ENCODE data around the gene TSEN34. TPM values are rescaled to one million over a fixed set of nuclear protein-coding genes. Genes with fewer than 3 reads are reported as not detected.

TSEN34 gene
- total RNA-seq, 3 donors from 2014 or later (not counting 1 experiment from before 2014, with no cell fraction given) = 11.5 to 16.7 (median 13.5) TPM

- H3K36me3 ChIP-seq (ENCODE audit: control insufficient read depth, insufficient read depth, low read length) = peaks cover 3% of the 10 kb centered on the region
- no peaks in the 10 kb centered on the region for H3K9me3 ChIP-seq (ENCODE audit: control insufficient read depth, insufficient read depth, low read length)
- ATAC-seq (no peak), DNase-seq (no peak)
- Mint-ChIP-seq H3K4me3 (peak overlapping the region; percentile 99), H3K36me3 (no peaks in the 10 kb centered on the region), H3K9me3 (no peaks in the 10 kb centered on the region), H3K4me1 (peaks cover 21 to 25% of the 10 kb centered on the region in 2 donors), H3K27me3 (ENCODE audit: low read depth in 2 of 2) (no peaks in the 10 kb centered on the region), H3K27ac (peak overlapping the region; percentile 97 to 99)
- peaks cover 17% of the 10 kb centered on the region for H3K4me1 ChIP-seq (ENCODE audit: control insufficient read depth, insufficient read depth, low read length)
- intact Hi-C loops (cut with micrococcal nuclease) = no loop called here
- no peaks in the 10 kb centered on the region for H3K27me3 ChIP-seq (ENCODE audit: control insufficient read depth, insufficient read depth, low read length)
- no peak overlapping the region for H3K27ac ChIP-seq (ENCODE audit: low read length)
- no peak overlapping the region for H3K4me3 ChIP-seq (ENCODE audit: low read length)
- WGBS (ENCODE audit: insufficient coverage) = 94% methylated on average over 11 of the region's 11 CpGs
- TF ChIP-seq, protein P1, sequence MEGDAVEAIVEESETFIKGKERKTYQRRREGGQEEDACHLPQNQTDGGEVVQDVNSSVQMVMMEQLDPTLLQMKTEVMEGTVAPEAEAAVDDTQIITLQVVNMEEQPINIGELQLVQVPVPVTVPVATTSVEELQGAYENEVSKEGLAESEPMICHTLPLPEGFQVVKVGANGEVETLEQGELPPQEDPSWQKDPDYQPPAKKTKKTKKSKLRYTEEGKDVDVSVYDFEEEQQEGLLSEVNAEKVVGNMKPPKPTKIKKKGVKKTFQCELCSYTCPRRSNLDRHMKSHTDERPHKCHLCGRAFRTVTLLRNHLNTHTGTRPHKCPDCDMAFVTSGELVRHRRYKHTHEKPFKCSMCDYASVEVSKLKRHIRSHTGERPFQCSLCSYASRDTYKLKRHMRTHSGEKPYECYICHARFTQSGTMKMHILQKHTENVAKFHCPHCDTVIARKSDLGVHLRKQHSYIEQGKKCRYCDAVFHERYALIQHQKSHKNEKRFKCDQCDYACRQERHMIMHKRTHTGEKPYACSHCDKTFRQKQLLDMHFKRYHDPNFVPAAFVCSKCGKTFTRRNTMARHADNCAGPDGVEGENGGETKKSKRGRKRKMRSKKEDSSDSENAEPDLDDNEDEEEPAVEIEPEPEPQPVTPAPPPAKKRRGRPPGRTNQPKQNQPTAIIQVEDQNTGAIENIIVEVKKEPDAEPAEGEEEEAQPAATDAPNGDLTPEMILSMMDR (IDR thresholded peaks at IDR 0.05) = no peak
Measured at GRCh38 chr19:54186934-54187381, 4.2 kb upstream of the TSEN34 start.

DNA sequence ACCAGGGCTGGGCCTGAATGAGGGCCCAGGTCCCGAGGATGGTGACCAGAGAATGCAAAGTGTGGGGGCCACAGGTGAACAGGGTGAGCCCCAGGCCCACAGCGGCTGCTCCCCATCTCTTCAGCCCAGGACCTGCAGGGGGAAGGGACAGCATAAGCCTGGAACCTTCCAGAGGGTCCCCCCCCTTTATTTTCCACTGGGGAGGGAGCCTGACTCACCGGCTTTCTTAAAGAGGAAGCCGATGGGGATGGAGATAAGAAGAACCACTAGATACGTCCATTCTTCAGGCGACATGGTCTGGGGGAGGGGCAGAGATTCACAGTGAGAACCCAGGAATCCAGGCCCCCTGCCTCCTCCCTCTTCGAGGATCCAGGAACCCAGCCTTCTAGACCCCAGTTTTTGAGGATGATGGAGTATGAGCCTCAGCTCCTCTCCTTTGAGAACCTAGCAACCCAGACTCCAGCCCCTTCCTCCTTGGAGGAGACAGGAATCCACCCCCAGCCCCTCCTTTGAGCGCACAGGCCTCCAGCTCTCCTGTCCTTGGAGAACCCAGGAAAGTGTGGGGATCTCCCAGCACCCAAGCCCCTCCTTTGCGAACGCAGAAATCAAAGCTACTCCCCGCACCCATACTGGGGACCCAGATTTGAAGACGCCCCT is 2.8 kb upstream of the TSEN34 start:
- intact Hi-C loops (cut with micrococcal nuclease) = no loop called here
- Mint-ChIP-seq H3K9me3 (no peaks in the 10 kb centered on the region), H3K4me1 (peaks cover 26 to 36% of the 10 kb centered on the region in 2 donors), H3K27ac (peak overlapping the region; percentile 97 to 99), H3K36me3 (no peaks in the 10 kb centered on the region), H3K4me3 (peak overlapping the region; percentile 99), H3K27me3 (ENCODE audit: low read depth in 2 of 2) (no peaks in the 10 kb centered on the region)
- ATAC-seq (no peak), DNase-seq (peak; percentile 32 to 66)
- Histone ChIP-seq H3K4me3 (ENCODE audit: low read length) (peak overlapping the region; percentile 92), H3K9me3 (ENCODE audit: control insufficient read depth, insufficient read depth, low read length) (no peaks in the 10 kb centered on the region), H3K27me3 (ENCODE audit: control insufficient read depth, insufficient read depth, low read length) (no peaks in the 10 kb centered on the region), H3K27ac (ENCODE audit: low read length) (peak overlapping the region; percentile 71), H3K36me3 (ENCODE audit: control insufficient read depth, insufficient read depth, low read length) (peaks cover 8% of the 10 kb centered on the region), H3K4me1 (ENCODE audit: control insufficient read depth, insufficient read depth, low read length) (peaks cover 23% of the 10 kb centered on the region)
- WGBS (ENCODE audit: insufficient coverage) = 11% methylated on average over 10 of the region's 12 CpGs
- TF ChIP-seq, protein P1 (IDR thresholded peaks at IDR 0.05) = no peak

- intact Hi-C loops (cut with micrococcal nuclease) = no loop called here
- DNase-seq = no peak
- Histone ChIP-seq H3K4me1 (ENCODE audit: control insufficient read depth, insufficient read depth, low read length) (peaks cover 23% of the 10 kb centered on the region), H3K27ac (ENCODE audit: low read length) (peak within 1 kb of the TSS; percentile 98), H3K4me3 (ENCODE audit: low read length) (peak within 1 kb of the TSS; percentile 92), H3K27me3 (ENCODE audit: control insufficient read depth, insufficient read depth, low read length) (no peaks in the 10 kb centered on the region), H3K9me3 (ENCODE audit: control insufficient read depth, insufficient read depth, low read length) (no peaks in the 10 kb centered on the region), H3K36me3 (ENCODE audit: control insufficient read depth, insufficient read depth, low read length) (peaks cover 12% of the 10 kb centered on the region)
- H3K9me3 Mint-ChIP-seq = no peaks in the 10 kb centered on the region
- peaks cover 26 to 36% of the 10 kb centered on the region in 2 donors for H3K4me1 Mint-ChIP-seq
- H3K27ac Mint-ChIP-seq = peak within 1 kb of the TSS; percentile 97 to 99
- no peaks in the 10 kb centered on the region for H3K36me3 Mint-ChIP-seq
- peak in 2 of 3 donors; percentile 0 to 2 for ATAC-seq
- H3K4me3 Mint-ChIP-seq = peak within 1 kb of the TSS; percentile 99
- under 1% methylated on average over 64 of the region's 64 CpGs for WGBS (ENCODE audit: insufficient coverage)
- H3K27me3 Mint-ChIP-seq (ENCODE audit: low read depth in 2 of 2) = no peaks in the 10 kb centered on the region
- TF ChIP-seq, protein P1 (IDR thresholded peaks at IDR 0.05) = no peak
Measured at GRCh38 chr19:54189145-54189734, 1.9 kb upstream of the TSEN34 start, which contains the start of gene MBOAT7. Gene MBOAT7, minus strand, starts transcription at chr19:54189580. Its CDS starts 1,072 bp downstream, at chr19:54188508.
